ENCODE results near the gene PRELID1.

- TF ChIP-seq CTCF (IDR thresholded peaks at IDR 0.05) (no peak), POLR2A (IDR thresholded peaks at IDR 0.05) (no peak), EP300 (IDR thresholded peaks at IDR 0.05; ENCODE audit: low read depth) (no peak), POLR2AphosphoS5 (IDR thresholded peaks at IDR 0.05) (no peak)
Measured at GRCh38 chr5:177316005-177316404, 12.4 kb downstream of the PRELID1 start.

Data from transverse colon (tissue), 4 donors.